CD4-positive, alpha-beta T cell treated with Interleukin-15 for 1 hour (primary cell): ENCODE data around the gene SPATA33.

Source experiments
- DNase-seq: peaks from one replicate; pipeline ENCODE4 v3.0.0-alpha.2; 2020

SPATA33 gene

DNA sequence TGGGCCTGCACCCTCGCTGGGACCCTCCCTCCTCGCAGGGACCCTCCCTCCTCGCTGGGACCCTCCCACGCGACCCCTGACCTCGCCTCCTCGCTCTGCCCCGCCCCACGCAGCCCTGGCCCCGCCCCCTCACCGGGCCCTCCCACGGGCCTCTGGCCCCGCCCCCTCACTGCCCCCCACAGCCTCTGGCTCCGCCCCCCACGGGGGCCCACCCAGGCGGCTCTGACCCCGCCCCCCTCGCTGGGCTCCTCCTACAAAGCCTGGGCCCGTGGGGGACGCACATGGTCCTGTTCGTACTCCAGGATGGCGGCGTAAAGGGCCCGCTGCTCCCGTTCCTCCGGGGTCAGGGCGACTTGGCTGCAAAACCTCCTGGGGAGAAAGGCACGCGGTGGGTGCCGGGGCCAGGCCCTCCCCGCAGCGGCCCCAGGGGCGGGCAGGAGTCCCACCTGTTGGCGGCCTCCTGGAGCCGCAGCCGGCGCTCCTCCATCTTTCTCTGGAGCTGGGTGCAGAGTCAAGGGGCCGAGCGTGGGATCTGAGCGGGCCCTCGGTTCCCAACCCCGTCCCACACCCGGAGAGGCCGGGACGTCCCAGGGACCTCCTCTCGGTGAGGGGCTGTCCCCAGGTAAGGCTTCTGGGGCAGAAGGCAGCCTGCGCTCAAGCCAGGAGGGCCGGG is 54.1 kb downstream of the SPATA33 start:
- DNase-seq = peak; percentile 74

DNA sequence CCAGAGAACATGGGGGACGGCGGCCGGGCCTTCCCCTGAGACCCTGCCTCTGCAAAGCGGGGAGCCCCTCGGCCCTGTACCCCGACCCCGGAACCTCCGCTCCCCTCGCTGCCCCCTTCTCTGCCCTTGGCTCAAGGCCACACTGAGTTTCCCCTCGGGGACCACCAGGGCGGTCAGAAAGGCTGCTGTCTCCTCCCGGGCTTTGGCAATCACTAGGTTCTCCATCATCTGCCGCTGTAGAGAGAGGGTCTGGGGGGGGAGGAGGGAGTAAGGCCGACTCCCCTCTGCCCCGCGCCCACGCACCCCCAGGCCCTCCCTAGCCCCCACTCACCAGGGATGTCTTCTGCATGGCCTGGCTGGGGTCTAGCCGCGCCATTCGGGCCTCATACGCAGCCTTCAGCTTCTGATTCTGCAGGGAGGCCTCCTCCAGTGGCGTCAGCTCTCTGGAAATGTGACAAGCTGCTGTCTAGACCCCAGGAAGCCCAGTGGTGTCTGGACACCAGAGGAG is 54.7 kb downstream of the SPATA33 start:
- no peak for DNase-seq

DNA sequence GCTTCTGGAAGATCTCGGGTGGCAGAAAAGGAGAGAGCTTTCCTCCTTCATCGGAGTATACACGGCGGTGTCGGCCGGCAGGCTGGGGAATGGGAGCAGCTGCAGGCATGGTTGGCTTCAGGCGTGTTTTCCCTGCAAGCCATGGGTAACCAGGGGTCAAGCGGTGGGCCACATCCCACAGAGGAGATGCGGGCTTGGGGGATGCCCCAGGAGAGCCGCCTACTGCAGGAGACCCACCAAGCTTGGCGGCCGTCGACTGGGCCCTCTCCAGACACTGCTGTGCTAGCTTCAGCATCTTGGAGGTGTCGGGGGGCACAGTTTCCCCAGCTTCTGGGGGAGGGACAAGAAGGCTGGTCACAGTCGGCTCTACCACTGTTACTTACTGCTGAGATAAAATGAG is 58.9 kb downstream of the SPATA33 start:
- DNase-seq = no peak

DNA sequence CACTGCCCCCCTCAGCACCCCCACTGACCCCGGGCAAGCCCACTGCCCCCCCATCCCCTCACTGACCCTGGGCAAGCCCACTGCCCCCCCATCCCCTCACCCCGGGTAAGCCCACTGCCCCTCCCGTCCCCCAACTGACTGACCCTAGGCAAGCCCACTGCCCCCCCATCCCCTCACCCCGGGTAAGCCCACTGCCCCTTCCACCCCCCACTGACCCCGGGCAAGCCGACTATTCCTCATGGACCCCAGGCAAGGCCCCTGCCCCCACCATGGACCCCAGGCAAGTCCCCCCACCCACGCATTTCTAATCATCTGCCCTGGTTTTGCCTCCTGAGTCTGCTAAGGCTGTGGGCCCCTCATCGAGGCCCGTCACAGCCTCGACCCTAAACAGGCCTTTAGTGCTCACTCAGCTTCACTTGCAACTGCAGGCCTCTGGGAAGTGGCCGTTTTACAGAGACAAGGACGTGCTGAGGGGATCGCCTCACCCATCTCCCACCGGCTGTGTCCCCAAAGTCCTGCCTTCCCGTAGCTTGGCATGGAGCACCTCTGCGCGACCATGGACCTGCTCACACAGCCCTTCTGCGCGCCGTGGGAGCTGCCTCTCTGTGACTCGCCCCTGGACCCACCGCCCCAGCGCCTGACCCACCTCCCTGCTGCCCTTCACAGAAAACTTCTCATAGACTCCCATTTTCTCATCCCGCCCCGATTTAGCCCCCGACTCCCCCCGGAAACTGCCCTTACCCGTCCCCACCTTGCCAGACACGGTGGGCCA is 59.5 kb downstream of the SPATA33 start:
- no peak for DNase-seq

DNA sequence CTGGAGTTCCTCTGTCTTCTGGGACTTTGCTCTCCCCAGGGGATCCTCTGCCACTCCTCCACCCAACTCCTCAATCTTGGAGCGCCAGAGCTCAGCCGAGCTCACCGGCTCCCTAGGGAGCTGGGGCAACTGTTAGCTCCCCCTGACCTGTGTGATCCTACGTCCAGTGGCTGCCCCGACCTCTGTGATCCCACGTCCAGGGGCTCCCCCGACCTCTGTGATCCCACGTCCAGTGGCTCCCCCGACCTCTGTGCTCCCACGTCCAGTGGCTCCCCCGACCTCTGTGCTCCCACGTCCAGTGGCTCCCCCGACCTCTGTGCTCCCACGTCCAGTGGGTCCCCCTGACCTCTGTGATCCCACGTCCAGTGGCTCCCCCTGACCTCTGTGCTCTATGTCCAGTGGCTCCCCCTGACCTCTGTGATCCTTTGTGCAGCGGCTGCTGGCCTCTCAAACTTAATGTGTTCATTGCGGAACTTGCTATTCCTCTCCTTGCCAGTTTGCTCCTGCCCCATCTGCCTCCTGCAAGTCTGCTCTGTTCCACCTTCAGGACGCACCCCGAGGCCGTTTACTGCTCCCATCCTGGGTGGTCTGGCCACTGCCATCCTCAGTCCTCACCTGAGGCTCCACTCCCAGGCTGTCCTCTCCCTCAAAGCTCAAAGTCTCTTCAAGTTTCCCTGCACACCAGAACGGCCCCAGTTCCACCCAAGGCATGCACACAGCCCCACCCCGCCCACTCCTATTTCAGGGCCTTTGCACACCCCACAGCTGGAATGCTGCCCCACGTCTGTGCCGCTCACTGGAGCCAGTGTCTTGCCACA is 60.3 kb downstream of the SPATA33 start:
- no peak for DNase-seq
